Measurements from ENCODE around the gene IL22RA1. TPM values are rescaled to one million over a fixed set of nuclear protein-coding genes. Genes with fewer than 3 reads are reported as not detected.
A peak's percentile ranks its signal among the peaks of the same experiment; 100 is the strongest.

The IL22RA1 gene
- total and polyA plus RNA-seq, 9 of the 15 experiments (the other 6 are each of a cell fraction or from before 2014, with no cell fraction given) = not detected

DNA sequence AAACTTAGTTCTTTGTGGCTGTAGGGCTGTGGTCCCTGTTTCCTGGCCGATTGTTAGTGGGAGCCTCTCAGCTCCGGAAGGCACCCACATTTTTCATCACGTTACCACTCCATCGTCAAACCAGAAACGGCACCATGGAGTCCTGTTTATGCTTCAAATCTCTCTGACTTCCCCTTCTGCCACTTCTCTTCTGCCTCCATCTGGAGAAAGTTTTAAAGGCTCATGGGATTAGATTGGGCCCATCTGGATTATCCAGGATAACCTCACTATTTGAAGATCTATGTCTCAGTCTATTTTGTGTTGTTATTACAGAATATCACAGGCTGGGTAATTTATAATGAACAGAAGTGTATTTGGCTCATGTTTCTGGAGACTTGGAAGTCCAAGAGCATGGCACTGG lies 19.3 kb upstream of the IL22RA1 start:
- no peak overlapping the region for H3K27ac ChIP-seq (ENCODE audit: extremely low read depth, low read depth, low read length)
- H3K9ac ChIP-seq (ENCODE audit: insufficient read depth in 1 of 2, low read depth in 2 of 2, low read length in 2 of 2) = no peak overlapping the region
- CTCF ChIA-PET (ENCODE audit: low intra/inter-chr PET ratio) = no interaction called here
- H3K4me3 ChIP-seq = no peak overlapping the region
- H3K4me1 ChIP-seq (replicated peaks in 1 of 2; ENCODE audit: control insufficient read depth in 2 of 2, insufficient read depth in 2 of 2, low read length in 2 of 2) = no peaks in the 10 kb centered on the region
- in situ Hi-C loops (cut with MboI) (no loop called here), intact Hi-C loops (cut with micrococcal nuclease) (no loop called here)
- no peaks in the 10 kb centered on the region for H3K9me3 ChIP-seq (replicated peaks; ENCODE audit: control insufficient read depth, insufficient read depth, low read depth, low read length)
- H3K27me3 ChIP-seq (ENCODE audit: control insufficient read depth in 2 of 2, insufficient read depth in 2 of 2, low read length in 2 of 2) = peaks cover 51 to 85% of the 10 kb centered on the region in 2 experiments
- TF ChIP-seq ZNF551 (CRISPR knock-in tag; IDR thresholded peaks at IDR 0.05) = no peak
- TF ChIP-seq, protein P1, sequence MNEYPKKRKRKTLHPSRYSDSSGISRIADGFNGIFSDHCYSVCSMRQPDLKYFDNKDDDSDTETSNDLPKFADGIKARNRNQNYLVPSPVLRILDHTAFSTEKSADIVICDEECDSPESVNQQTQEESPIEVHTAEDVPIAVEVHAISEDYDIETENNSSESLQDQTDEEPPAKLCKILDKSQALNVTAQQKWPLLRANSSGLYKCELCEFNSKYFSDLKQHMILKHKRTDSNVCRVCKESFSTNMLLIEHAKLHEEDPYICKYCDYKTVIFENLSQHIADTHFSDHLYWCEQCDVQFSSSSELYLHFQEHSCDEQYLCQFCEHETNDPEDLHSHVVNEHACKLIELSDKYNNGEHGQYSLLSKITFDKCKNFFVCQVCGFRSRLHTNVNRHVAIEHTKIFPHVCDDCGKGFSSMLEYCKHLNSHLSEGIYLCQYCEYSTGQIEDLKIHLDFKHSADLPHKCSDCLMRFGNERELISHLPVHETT (CRISPR knock-in tag; conservative IDR thresholded peaks at IDR 0.05 in 1 of 2, IDR thresholded peaks at IDR 0.05 in 1 of 2) = no peak
- ATAC-seq = no peak
- no peaks in the 10 kb centered on the region for H3K36me3 ChIP-seq (ENCODE audit: control insufficient read depth, insufficient read depth, low read length)
- H2AFZ ChIP-seq (ENCODE audit: low read depth, low read length) = no peak overlapping the region
- no peak for FAIRE-seq
- H3K79me2 ChIP-seq (ENCODE audit: control insufficient read depth, insufficient read depth, low read length) = no peaks in the 10 kb centered on the region
- H4K20me1 ChIP-seq (replicated peaks; ENCODE audit: control insufficient read depth, insufficient read depth, low read length) = 0 out of 2 replicates have a peak, but pooled peaks cover 8% of the 10 kb centered on the region
- no peaks in the 10 kb centered on the region for H3K9me1 ChIP-seq (ENCODE audit: control insufficient read depth, insufficient read depth, low read length)
- POLR2A ChIA-PET = interaction anchor here (1.1 to 1.2 kb wide), 2 partner anchors 13 to 14 kb away, joined by 3 read pairs; no protein-coding TSS in a partner anchor
- 0% methylated on average over 5 of the region's 5 CpGs for whole genome bisulfite sequencing (ENCODE audit: insufficient coverage, low coverage, missing lambda C conversion rate)
- no peak for DNase-seq (ENCODE audit: extremely low read depth in 1 of 4, low spot score in 3 of 4)
- H3K4me2 ChIP-seq (ENCODE audit: insufficient read depth, low read length) = no peak overlapping the region
- no TSS peak for BruUV-seq (replicated peaks)

- no peaks in the 10 kb centered on the region for H3K36me3 ChIP-seq (ENCODE audit: control insufficient read depth, insufficient read depth, low read length)
- H4K20me1 ChIP-seq (replicated peaks; ENCODE audit: control insufficient read depth, insufficient read depth, low read length) = 0 out of 2 replicates have a peak, but pooled peaks cover 8% of the 10 kb centered on the region
- H3K79me2 ChIP-seq (ENCODE audit: control insufficient read depth, insufficient read depth, low read length) = no peaks in the 10 kb centered on the region
- BruUV-seq (replicated peaks) = no TSS peak
- intact Hi-C loops (cut with micrococcal nuclease) = no loop called here
- H2AFZ ChIP-seq (ENCODE audit: low read depth, low read length) = no peak overlapping the region
- POLR2A ChIA-PET = interaction anchor here (0.6 to 1.1 kb wide), 5 partner anchors 11 to 282 kb away, joined by 3 to 4 read pairs (median 3); no protein-coding TSS in a partner anchor
- H3K4me3 ChIP-seq = no peak overlapping the region
- CTCF ChIA-PET (ENCODE audit: low intra/inter-chr PET ratio) = no interaction called here
- peak; percentile 57 for TF ChIP-seq ZFP36 (IDR thresholded peaks at IDR 0.05; ENCODE audit: low read depth, low read length, partially characterized antibody)
- no peak for TF ChIP-seq SIN3B (IDR thresholded peaks at IDR 0.05; ENCODE audit: low read depth)
- DNase-seq (ENCODE audit: extremely low read depth in 1 of 4, low spot score in 3 of 4) = no peak
- H3K9me1 ChIP-seq (ENCODE audit: control insufficient read depth, insufficient read depth, low read length) = no peaks in the 10 kb centered on the region
- peaks cover 52 to 88% of the 10 kb centered on the region in 2 experiments for H3K27me3 ChIP-seq (ENCODE audit: control insufficient read depth in 2 of 2, insufficient read depth in 2 of 2, low read length in 2 of 2)
- no peak overlapping the region for H3K9ac ChIP-seq (ENCODE audit: insufficient read depth in 1 of 2, low read depth in 2 of 2, low read length in 2 of 2)
- in situ Hi-C loops (cut with MboI) = no loop called here
- H3K27ac ChIP-seq (ENCODE audit: extremely low read depth, low read depth, low read length) = no peak overlapping the region
- FAIRE-seq = no peak
- H3K9me3 ChIP-seq (replicated peaks; ENCODE audit: control insufficient read depth, insufficient read depth, low read depth, low read length) = no peaks in the 10 kb centered on the region
- 0% methylated on average over 3 of the region's 4 CpGs for WGBS (ENCODE audit: insufficient coverage, low coverage, missing lambda C conversion rate)
- no peak for ATAC-seq
- H3K4me1 ChIP-seq (replicated peaks in 1 of 2; ENCODE audit: control insufficient read depth in 2 of 2, insufficient read depth in 2 of 2, low read length in 2 of 2) = no peaks in the 10 kb centered on the region
- H3K4me2 ChIP-seq (ENCODE audit: insufficient read depth, low read length) = no peak overlapping the region
These were observed 18.3 kb upstream of the IL22RA1 start for GRCh38 chr1:24161270-24161669.

All from K562 (cell line).